ENCODE results near the gene ZYG11A.

DNA sequence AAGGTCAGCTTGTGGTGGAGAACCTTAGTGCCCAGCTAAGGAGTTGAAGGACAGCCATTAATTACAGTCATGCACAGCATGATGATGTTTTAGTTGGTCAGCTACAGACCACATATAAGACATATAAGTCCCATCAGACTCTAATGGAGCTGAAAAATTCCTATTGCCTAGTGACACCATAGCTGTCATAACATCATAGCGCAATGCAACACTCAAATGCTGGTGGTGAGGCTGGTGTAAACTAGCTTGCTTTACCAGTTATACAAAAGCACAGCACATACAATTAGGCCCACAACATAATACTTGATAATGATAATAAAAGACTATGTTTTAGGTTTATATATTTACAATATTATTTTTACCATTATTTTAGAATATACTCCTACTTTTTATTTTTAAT is 75.0 kb downstream of the ZYG11A start:
- TF ChIP-seq, protein P1, sequence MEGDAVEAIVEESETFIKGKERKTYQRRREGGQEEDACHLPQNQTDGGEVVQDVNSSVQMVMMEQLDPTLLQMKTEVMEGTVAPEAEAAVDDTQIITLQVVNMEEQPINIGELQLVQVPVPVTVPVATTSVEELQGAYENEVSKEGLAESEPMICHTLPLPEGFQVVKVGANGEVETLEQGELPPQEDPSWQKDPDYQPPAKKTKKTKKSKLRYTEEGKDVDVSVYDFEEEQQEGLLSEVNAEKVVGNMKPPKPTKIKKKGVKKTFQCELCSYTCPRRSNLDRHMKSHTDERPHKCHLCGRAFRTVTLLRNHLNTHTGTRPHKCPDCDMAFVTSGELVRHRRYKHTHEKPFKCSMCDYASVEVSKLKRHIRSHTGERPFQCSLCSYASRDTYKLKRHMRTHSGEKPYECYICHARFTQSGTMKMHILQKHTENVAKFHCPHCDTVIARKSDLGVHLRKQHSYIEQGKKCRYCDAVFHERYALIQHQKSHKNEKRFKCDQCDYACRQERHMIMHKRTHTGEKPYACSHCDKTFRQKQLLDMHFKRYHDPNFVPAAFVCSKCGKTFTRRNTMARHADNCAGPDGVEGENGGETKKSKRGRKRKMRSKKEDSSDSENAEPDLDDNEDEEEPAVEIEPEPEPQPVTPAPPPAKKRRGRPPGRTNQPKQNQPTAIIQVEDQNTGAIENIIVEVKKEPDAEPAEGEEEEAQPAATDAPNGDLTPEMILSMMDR (IDR thresholded peaks at IDR 0.05): no peak
- no peak for TF ChIP-seq POLR2A (IDR thresholded peaks at IDR 0.05)
